CD4-positive, alpha-beta T cell treated with Interferon gamma for 1 hour (primary cell): ENCODE results near the gene ABCB11.
"Not testable (repeated sequence)": the region's sequence is repeated elsewhere in the genome, so short reads cannot be mapped to it uniquely, and the experiment has no call there.

Experiments
- DNase-seq: peaks from one replicate; pipeline ENCODE4 v3.0.0-alpha.2; 2020

The ABCB11 gene

GRCh38 chr2:168926621-168927386, 104.3 kb downstream of the ABCB11 start:
- no peak for DNase-seq

- DNase-seq, result no peak
Observed at GRCh38 chr2:168920504-168921157, 110.5 kb downstream of the ABCB11 start.

- DNase-seq, result no peak
Observed at GRCh38 chr2:168916331-168916675, 114.8 kb downstream of the ABCB11 start.

- DNase-seq, result no peak
Observed at GRCh38 chr2:168915441-168916330, 115.4 kb downstream of the ABCB11 start.

- DNase-seq, result no peak
Observed at GRCh38 chr2:168913495-168913894, 117.6 kb downstream of the ABCB11 start.

GRCh38 chr2:168912901-168913369, 118.2 kb downstream of the ABCB11 start:
- no peak for DNase-seq

- no peak for DNase-seq
Observed at GRCh38 chr2:168912466-168912865, 118.7 kb downstream of the ABCB11 start.

GRCh38 chr2:168910330-168910729, 120.8 kb downstream of the ABCB11 start:
- DNase-seq, result no peak

GRCh38 chr2:168907940-168908662, 123.0 kb downstream of the ABCB11 start:
- DNase-seq, result no peak

- DNase-seq, result no peak
Observed at GRCh38 chr2:168904358-168904757, 126.8 kb downstream of the ABCB11 start.

GRCh38 chr2:168903888-168904287, 127.2 kb downstream of the ABCB11 start:
- no peak for DNase-seq

GRCh38 chr2:168901003-168901402, 130.1 kb downstream of the ABCB11 start, which contains the start of gene G6PC2:
Gene G6PC2, plus strand, starts transcription at chr2:168901291. Its CDS starts 41 bp downstream, at chr2:168901332.
- no peak for DNase-seq

- DNase-seq, result no peak
Observed at GRCh38 chr2:168897449-168897848, 133.7 kb downstream of the ABCB11 start.

- DNase-seq, result no peak
Observed at GRCh38 chr2:168896783-168897182, 134.3 kb downstream of the ABCB11 start.

- DNase-seq, result no peak
Observed at GRCh38 chr2:168895771-168896170, 135.4 kb downstream of the ABCB11 start.

GRCh38 chr2:168894720-168895119, 136.4 kb downstream of the ABCB11 start:
- no peak for DNase-seq

GRCh38 chr2:168894101-168894500, 137.0 kb downstream of the ABCB11 start:
- DNase-seq, result no peak

- no peak for DNase-seq
Observed at GRCh38 chr2:168892327-168892726, 138.8 kb downstream of the ABCB11 start.

GRCh38 chr2:168890006-168890782, 140.9 kb downstream of the ABCB11 start, which contains the start of gene SPC25:
Gene SPC25, minus strand, starts transcription at chr2:168890430. Its CDS starts 911 bp downstream, at chr2:168889519.
- peak; percentile 86 for DNase-seq

- no peak for DNase-seq
Observed at GRCh38 chr2:168889635-168890005, 141.5 kb downstream of the ABCB11 start.

GRCh38 chr2:168884975-168885374, 146.1 kb downstream of the ABCB11 start:
- DNase-seq, result no peak

- DNase-seq, result not testable (repeated sequence)
Observed at GRCh38 chr2:168882163-168882562, 149.0 kb downstream of the ABCB11 start.
